ENCODE data around the gene CTSK.

DNA sequence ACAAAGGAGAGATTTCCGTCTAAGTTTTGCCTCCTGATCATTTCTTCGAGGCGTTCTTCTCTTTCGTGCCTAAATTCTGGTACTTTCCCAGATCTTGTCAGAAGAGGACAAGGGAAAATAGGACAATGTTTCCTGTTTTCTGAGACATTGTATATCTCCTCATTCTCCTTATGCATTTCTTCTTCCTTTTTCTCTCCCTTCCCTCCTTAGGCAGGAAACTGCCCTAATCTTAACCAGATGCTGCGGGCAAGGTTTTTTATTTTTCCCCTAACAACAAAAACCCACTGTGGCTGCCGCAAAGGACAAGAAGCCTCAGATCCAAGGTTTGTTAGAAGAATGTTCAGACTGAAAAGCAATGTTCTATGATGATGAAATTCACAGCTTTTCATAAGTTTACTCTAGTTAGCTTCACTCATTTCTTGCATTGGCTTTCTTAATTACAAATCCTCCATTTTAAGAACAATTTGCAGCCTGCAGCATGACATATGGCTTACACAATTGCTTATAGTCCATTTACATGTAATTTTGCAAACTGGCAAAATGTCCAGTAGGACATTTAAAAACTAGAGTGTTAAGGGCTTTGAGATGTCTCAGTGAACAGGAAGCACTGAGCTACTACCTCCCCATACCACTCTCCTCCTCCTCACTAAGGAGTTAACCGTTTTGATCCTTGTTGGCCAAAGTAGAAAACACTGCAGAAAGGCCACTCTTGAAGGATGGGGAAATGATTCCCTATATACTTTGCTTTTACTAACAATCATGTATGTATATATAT lies 624 bp downstream of the CTSK start:
- TF ChIP-seq SCRT1 (tag by site-specific recombination; IDR thresholded peaks at IDR 0.05; ENCODE audit: borderline replicate concordance) (no peak), ZNF621 (tag by site-specific recombination; IDR thresholded peaks at IDR 0.05) (no peak), MYNN (tag by site-specific recombination; IDR thresholded peaks at IDR 0.05; ENCODE audit: borderline replicate concordance) (no peak), ZSCAN23 (tag by site-specific recombination; IDR thresholded peaks at IDR 0.05) (no peak), KLF10 (tag by site-specific recombination; IDR thresholded peaks at IDR 0.05) (no peak), ZNF670 (tag by site-specific recombination; IDR thresholded peaks at IDR 0.05; ENCODE audit: low read depth) (no peak), ZNF558 (tag by site-specific recombination; IDR thresholded peaks at IDR 0.05) (no peak), YY1 (tag by site-specific recombination; IDR thresholded peaks at IDR 0.05) (no peak), ZNF221 (tag by site-specific recombination; IDR thresholded peaks at IDR 0.05; ENCODE audit: borderline replicate concordance) (no peak)
- TF ChIP-seq, protein P1, sequence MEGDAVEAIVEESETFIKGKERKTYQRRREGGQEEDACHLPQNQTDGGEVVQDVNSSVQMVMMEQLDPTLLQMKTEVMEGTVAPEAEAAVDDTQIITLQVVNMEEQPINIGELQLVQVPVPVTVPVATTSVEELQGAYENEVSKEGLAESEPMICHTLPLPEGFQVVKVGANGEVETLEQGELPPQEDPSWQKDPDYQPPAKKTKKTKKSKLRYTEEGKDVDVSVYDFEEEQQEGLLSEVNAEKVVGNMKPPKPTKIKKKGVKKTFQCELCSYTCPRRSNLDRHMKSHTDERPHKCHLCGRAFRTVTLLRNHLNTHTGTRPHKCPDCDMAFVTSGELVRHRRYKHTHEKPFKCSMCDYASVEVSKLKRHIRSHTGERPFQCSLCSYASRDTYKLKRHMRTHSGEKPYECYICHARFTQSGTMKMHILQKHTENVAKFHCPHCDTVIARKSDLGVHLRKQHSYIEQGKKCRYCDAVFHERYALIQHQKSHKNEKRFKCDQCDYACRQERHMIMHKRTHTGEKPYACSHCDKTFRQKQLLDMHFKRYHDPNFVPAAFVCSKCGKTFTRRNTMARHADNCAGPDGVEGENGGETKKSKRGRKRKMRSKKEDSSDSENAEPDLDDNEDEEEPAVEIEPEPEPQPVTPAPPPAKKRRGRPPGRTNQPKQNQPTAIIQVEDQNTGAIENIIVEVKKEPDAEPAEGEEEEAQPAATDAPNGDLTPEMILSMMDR (tag by site-specific recombination; IDR thresholded peaks at IDR 0.05) = no peak
- TF ChIP-seq, protein P2, sequence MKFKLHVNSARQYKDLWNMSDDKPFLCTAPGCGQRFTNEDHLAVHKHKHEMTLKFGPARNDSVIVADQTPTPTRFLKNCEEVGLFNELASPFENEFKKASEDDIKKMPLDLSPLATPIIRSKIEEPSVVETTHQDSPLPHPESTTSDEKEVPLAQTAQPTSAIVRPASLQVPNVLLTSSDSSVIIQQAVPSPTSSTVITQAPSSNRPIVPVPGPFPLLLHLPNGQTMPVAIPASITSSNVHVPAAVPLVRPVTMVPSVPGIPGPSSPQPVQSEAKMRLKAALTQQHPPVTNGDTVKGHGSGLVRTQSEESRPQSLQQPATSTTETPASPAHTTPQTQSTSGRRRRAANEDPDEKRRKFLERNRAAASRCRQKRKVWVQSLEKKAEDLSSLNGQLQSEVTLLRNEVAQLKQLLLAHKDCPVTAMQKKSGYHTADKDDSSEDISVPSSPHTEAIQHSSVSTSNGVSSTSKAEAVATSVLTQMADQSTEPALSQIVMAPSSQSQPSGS (tag by site-specific recombination; IDR thresholded peaks at IDR 0.05; ENCODE audit: low read depth) = no peak
- TF ChIP-seq, protein P3, sequence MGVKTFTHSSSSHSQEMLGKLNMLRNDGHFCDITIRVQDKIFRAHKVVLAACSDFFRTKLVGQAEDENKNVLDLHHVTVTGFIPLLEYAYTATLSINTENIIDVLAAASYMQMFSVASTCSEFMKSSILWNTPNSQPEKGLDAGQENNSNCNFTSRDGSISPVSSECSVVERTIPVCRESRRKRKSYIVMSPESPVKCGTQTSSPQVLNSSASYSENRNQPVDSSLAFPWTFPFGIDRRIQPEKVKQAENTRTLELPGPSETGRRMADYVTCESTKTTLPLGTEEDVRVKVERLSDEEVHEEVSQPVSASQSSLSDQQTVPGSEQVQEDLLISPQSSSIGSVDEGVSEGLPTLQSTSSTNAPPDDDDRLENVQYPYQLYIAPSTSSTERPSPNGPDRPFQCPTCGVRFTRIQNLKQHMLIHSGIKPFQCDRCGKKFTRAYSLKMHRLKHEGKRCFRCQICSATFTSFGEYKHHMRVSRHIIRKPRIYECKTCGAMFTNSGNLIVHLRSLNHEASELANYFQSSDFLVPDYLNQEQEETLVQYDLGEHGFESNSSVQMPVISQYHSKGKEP (tag by site-specific recombination; IDR thresholded peaks at IDR 0.05) = no peak
- TF ChIP-seq, protein P4, sequence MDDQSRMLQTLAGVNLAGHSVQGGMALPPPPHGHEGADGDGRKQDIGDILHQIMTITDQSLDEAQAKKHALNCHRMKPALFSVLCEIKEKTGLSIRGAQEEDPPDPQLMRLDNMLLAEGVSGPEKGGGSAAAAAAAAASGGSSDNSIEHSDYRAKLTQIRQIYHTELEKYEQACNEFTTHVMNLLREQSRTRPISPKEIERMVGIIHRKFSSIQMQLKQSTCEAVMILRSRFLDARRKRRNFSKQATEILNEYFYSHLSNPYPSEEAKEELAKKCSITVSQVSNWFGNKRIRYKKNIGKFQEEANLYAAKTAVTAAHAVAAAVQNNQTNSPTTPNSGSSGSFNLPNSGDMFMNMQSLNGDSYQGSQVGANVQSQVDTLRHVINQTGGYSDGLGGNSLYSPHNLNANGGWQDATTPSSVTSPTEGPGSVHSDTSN (CRISPR knock-in tag; IDR thresholded peaks at IDR 0.05) = no peak
- TF ChIP-seq, protein P5, sequence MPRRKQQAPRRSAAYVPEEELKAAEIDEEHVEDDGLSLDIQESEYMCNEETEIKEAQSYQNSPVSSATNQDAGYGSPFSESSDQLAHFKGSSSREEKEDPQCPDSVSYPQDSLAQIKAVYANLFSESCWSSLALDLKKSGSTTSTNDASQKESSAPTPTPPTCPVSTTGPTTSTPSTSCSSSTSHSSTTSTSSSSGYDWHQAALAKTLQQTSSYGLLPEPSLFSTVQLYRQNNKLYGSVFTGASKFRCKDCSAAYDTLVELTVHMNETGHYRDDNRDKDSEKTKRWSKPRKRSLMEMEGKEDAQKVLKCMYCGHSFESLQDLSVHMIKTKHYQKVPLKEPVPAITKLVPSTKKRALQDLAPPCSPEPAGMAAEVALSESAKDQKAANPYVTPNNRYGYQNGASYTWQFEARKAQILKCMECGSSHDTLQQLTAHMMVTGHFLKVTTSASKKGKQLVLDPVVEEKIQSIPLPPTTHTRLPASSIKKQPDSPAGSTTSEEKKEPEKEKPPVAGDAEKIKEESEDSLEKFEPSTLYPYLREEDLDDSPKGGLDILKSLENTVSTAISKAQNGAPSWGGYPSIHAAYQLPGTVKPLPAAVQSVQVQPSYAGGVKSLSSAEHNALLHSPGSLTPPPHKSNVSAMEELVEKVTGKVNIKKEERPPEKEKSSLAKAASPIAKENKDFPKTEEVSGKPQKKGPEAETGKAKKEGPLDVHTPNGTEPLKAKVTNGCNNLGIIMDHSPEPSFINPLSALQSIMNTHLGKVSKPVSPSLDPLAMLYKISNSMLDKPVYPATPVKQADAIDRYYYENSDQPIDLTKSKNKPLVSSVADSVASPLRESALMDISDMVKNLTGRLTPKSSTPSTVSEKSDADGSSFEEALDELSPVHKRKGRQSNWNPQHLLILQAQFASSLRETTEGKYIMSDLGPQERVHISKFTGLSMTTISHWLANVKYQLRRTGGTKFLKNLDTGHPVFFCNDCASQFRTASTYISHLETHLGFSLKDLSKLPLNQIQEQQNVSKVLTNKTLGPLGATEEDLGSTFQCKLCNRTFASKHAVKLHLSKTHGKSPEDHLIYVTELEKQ (tag by site-specific recombination; IDR thresholded peaks at IDR 0.05; ENCODE audit: borderline replicate concordance) = no peak

Measured in HEK293 (cell line).